ENCODE measurements around the gene SKAP1. TPM values are rescaled to one million over a fixed set of nuclear protein-coding genes. Genes with fewer than 3 reads are reported as not detected.

The SKAP1 gene
- total RNA-seq, 1 donor from 2014 or later, result not detected

DNA sequence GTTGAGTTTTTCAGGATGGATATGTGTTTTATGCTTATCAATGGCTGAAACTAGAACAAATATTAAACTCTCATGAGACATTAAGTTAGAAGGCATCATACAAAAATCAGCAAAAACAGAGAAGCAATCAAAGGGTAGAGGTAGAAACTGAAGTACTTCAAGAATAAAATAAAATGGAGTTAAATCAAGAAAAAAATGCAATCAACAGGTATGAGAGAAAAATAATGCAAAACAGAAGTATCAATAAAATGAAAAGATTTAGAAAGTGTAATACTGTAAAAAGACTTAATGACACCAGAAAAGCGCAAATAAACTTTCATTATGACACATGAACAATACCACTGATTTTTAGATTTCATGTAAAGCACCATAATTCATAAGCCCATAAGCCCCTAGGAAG is 112.3 kb downstream of the SKAP1 start:
- Mint-ChIP-seq H3K9me3 (ENCODE audit: unreplicated experiment) (no peaks in the 10 kb centered on the region), H3K4me1 (ENCODE audit: low read depth, unreplicated experiment) (no peaks in the 10 kb centered on the region), H3K36me3 (ENCODE audit: low read depth, unreplicated experiment) (no peaks in the 10 kb centered on the region), H3K27me3 (ENCODE audit: low read depth, unreplicated experiment) (peaks cover 44% of the 10 kb centered on the region), H3K4me3 (ENCODE audit: unreplicated experiment) (no peak overlapping the region), H3K27ac (ENCODE audit: unreplicated experiment) (no peak overlapping the region)
- H3K27ac ChIP-seq (ENCODE audit: low read depth, low read length), result no peak overlapping the region
- DNase-seq (ENCODE audit: low read depth) (no peak), FAIRE-seq (no peak)
- H3K9me3 ChIP-seq (ENCODE audit: insufficient read depth, low read depth, low read length), result no peaks in the 10 kb centered on the region
- H4K20me1 ChIP-seq (ENCODE audit: insufficient read depth, low read length), result no peaks in the 10 kb centered on the region
- peaks cover 63% of the 10 kb centered on the region for H3K27me3 ChIP-seq (ENCODE audit: insufficient read depth, low read length)
- no peaks in the 10 kb centered on the region for H3K36me3 ChIP-seq (ENCODE audit: insufficient read depth, low read length)
- H2AFZ ChIP-seq (ENCODE audit: low read depth, low read length), result no peak overlapping the region
- H3K9ac ChIP-seq (ENCODE audit: low read length), result no peak overlapping the region
- no peak overlapping the region for H3K4me3 ChIP-seq (ENCODE audit: insufficient read depth, low read depth, low read length)
- H3K4me2 ChIP-seq (ENCODE audit: low read length), result no peak overlapping the region
- H3K4me1 ChIP-seq (ENCODE audit: insufficient read depth, low read length), result no peaks in the 10 kb centered on the region
- TF ChIP-seq EZH2 (IDR thresholded peaks at IDR 0.05; ENCODE audit: insufficient read depth, low read length), result no peak
- TF ChIP-seq, protein P1, sequence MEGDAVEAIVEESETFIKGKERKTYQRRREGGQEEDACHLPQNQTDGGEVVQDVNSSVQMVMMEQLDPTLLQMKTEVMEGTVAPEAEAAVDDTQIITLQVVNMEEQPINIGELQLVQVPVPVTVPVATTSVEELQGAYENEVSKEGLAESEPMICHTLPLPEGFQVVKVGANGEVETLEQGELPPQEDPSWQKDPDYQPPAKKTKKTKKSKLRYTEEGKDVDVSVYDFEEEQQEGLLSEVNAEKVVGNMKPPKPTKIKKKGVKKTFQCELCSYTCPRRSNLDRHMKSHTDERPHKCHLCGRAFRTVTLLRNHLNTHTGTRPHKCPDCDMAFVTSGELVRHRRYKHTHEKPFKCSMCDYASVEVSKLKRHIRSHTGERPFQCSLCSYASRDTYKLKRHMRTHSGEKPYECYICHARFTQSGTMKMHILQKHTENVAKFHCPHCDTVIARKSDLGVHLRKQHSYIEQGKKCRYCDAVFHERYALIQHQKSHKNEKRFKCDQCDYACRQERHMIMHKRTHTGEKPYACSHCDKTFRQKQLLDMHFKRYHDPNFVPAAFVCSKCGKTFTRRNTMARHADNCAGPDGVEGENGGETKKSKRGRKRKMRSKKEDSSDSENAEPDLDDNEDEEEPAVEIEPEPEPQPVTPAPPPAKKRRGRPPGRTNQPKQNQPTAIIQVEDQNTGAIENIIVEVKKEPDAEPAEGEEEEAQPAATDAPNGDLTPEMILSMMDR (IDR thresholded peaks at IDR 0.05; ENCODE audit: insufficient read depth, low read depth, low read length), result no peak
- no peaks in the 10 kb centered on the region for H3K79me2 ChIP-seq (ENCODE audit: insufficient read depth, low read length)

DNA sequence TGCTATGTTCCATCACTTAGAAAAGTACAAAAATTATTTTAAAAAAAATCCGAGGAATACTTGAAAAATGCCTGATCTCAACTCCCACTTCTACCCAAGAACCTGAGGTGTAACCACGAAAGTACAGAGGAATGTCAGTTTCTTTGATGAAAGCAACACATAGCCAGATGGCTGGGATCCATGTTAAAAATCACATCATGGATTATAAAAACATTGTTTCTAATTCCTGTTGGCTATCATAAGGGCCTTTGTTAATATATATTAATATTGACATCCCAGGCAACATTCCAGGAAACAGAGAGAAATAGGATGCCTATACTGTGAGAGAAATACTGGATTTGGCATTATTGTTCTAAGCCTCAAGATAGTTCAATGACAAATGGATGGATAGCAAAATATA is 115.3 kb downstream of the SKAP1 start:
- no peak overlapping the region for H3K4me2 ChIP-seq (ENCODE audit: low read length)
- no peaks in the 10 kb centered on the region for H3K36me3 ChIP-seq (ENCODE audit: insufficient read depth, low read length)
- DNase-seq (ENCODE audit: low read depth), result no peak
- no peak overlapping the region for H3K4me3 ChIP-seq (ENCODE audit: insufficient read depth, low read depth, low read length)
- Mint-ChIP-seq H3K27me3 (ENCODE audit: low read depth, unreplicated experiment) (peaks cover 55% of the 10 kb centered on the region), H3K9me3 (ENCODE audit: unreplicated experiment) (no peaks in the 10 kb centered on the region), H3K4me3 (ENCODE audit: unreplicated experiment) (no peak overlapping the region), H3K36me3 (ENCODE audit: low read depth, unreplicated experiment) (no peaks in the 10 kb centered on the region), H3K4me1 (ENCODE audit: low read depth, unreplicated experiment) (no peaks in the 10 kb centered on the region), H3K27ac (ENCODE audit: unreplicated experiment) (no peak overlapping the region)
- no peaks in the 10 kb centered on the region for H4K20me1 ChIP-seq (ENCODE audit: insufficient read depth, low read length)
- no peak for FAIRE-seq
- no peaks in the 10 kb centered on the region for H3K9me3 ChIP-seq (ENCODE audit: insufficient read depth, low read depth, low read length)
- H2AFZ ChIP-seq (ENCODE audit: low read depth, low read length), result no peak overlapping the region
- no peaks in the 10 kb centered on the region for H3K4me1 ChIP-seq (ENCODE audit: insufficient read depth, low read length)
- H3K27ac ChIP-seq (ENCODE audit: low read depth, low read length), result no peak overlapping the region
- H3K9ac ChIP-seq (ENCODE audit: low read length), result no peak overlapping the region
- H3K27me3 ChIP-seq (ENCODE audit: insufficient read depth, low read length), result peaks cover 90% of the 10 kb centered on the region
- no peaks in the 10 kb centered on the region for H3K79me2 ChIP-seq (ENCODE audit: insufficient read depth, low read length)
- TF ChIP-seq, protein P1 (IDR thresholded peaks at IDR 0.05; ENCODE audit: insufficient read depth, low read depth, low read length), result no peak
- TF ChIP-seq EZH2 (IDR thresholded peaks at IDR 0.05; ENCODE audit: insufficient read depth, low read length), result no peak

DNA sequence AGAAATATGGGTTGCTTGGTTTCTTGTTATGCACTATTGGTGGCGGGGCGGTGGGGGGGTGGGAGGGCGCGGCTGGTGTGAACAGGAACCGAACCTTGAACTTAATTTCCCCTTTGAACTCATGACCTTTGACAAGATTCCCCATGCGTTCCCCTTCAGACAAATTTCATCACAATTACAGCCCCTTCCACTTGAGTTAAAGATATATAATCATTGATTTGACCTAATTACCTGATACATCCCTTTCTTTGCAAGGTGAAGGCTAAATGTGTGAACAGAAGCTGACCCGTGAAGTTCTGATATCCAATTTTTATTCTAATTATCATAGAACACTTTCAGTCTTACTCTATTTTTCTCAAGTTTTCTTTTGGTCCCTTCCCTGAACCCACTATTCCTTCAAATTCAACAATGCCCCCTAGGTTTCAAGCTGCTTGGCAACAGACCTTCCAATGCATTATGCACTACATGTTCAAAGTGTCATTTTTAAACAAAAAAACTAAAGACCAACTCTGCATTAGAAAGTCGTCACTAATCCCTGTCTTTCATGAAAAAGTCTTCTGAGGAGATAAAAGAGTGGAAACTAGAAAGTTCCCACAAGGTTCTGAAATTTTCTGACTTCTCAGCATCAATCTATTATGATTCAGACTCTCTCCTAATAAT is 116.8 kb downstream of the SKAP1 start:
- Histone ChIP-seq H3K27me3 (ENCODE audit: insufficient read depth, low read length) (peaks cover 92% of the 10 kb centered on the region), H3K4me1 (ENCODE audit: insufficient read depth, low read length) (no peaks in the 10 kb centered on the region), H2AFZ (ENCODE audit: low read depth, low read length) (no peak overlapping the region), H3K79me2 (ENCODE audit: insufficient read depth, low read length) (no peaks in the 10 kb centered on the region), H3K9ac (ENCODE audit: low read length) (no peak overlapping the region), H3K4me3 (ENCODE audit: insufficient read depth, low read depth, low read length) (no peak overlapping the region), H3K36me3 (ENCODE audit: insufficient read depth, low read length) (no peaks in the 10 kb centered on the region), H4K20me1 (ENCODE audit: insufficient read depth, low read length) (no peaks in the 10 kb centered on the region), H3K9me3 (ENCODE audit: insufficient read depth, low read depth, low read length) (no peaks in the 10 kb centered on the region), H3K27ac (ENCODE audit: low read depth, low read length) (no peak overlapping the region), H3K4me2 (ENCODE audit: low read length) (no peak overlapping the region)
- H3K27ac Mint-ChIP-seq (ENCODE audit: unreplicated experiment), result no peak overlapping the region
- H3K36me3 Mint-ChIP-seq (ENCODE audit: low read depth, unreplicated experiment), result no peaks in the 10 kb centered on the region
- H3K27me3 Mint-ChIP-seq (ENCODE audit: low read depth, unreplicated experiment), result peaks cover 49% of the 10 kb centered on the region
- TF ChIP-seq EZH2 (IDR thresholded peaks at IDR 0.05; ENCODE audit: insufficient read depth, low read length), result no peak
- no peak overlapping the region for H3K4me3 Mint-ChIP-seq (ENCODE audit: unreplicated experiment)
- FAIRE-seq (no peak), DNase-seq (ENCODE audit: low read depth) (no peak)
- H3K9me3 Mint-ChIP-seq (ENCODE audit: unreplicated experiment), result no peaks in the 10 kb centered on the region
- no peaks in the 10 kb centered on the region for H3K4me1 Mint-ChIP-seq (ENCODE audit: low read depth, unreplicated experiment)
